ENCODE measurements around the gene PRMT5. TPM values are rescaled to one million over a fixed set of nuclear protein-coding genes. Genes with fewer than 3 reads are reported as not detected.

Gene PRMT5
- total RNA-seq, 1 experiment from 2014 or later = 201 TPM

DNA sequence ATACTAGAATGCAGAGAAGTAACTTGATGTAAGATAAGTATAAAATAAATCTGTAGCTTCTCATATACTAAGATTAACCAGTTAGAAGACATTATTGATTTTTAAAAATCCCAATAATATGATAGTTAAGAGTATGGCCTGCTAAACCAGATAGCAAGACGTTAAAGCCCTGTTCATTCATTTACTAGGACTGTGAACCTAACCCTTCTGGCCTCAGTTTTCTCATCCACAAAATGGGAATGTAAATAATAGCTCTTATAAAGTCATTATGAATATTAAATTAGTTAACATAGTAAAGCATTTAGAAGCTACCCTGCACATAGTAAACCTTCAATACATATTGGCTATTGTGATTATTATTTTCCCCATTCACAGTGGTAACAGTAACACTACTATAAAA, 6.0 kb upstream of the PRMT5 start:
- ChIA-PET POLR2A (interaction anchor here (0.6 to 1.6 kb wide), 4 partner anchors 20 to 137 kb away, joined by 3 to 6 read pairs (median 3); partner anchors contain the start of gene HAUS4), CTCF (interaction anchor here (0.9 to 2.1 kb wide), 13 partner anchors 9 to 142 kb away, joined by 3 to 8 read pairs (median 3); partner anchors contain the start of gene HAUS4)
- Mint-ChIP-seq H3K27me3 (ENCODE audit: insufficient read depth, unreplicated experiment) (no peaks in the 10 kb centered on the region), H3K4me3 (ENCODE audit: unreplicated experiment) (no peak overlapping the region), H3K4me1 (ENCODE audit: insufficient read depth, unreplicated experiment) (no peaks in the 10 kb centered on the region), H3K9me3 (ENCODE audit: unreplicated experiment) (no peaks in the 10 kb centered on the region), H3K36me3 (ENCODE audit: insufficient read depth, unreplicated experiment) (peaks cover 8% of the 10 kb centered on the region), H3K27ac (ENCODE audit: low read depth, unreplicated experiment) (no peak overlapping the region)
- no TSS peak for BruUV-seq (replicated peaks)
- DNase-seq (ENCODE audit: unreplicated experiment) = no peak
- TF ChIP-seq, protein P1, sequence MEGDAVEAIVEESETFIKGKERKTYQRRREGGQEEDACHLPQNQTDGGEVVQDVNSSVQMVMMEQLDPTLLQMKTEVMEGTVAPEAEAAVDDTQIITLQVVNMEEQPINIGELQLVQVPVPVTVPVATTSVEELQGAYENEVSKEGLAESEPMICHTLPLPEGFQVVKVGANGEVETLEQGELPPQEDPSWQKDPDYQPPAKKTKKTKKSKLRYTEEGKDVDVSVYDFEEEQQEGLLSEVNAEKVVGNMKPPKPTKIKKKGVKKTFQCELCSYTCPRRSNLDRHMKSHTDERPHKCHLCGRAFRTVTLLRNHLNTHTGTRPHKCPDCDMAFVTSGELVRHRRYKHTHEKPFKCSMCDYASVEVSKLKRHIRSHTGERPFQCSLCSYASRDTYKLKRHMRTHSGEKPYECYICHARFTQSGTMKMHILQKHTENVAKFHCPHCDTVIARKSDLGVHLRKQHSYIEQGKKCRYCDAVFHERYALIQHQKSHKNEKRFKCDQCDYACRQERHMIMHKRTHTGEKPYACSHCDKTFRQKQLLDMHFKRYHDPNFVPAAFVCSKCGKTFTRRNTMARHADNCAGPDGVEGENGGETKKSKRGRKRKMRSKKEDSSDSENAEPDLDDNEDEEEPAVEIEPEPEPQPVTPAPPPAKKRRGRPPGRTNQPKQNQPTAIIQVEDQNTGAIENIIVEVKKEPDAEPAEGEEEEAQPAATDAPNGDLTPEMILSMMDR (IDR thresholded peaks at IDR 0.05; ENCODE audit: unreplicated experiment) = no peak
- intact Hi-C loops (cut with micrococcal nuclease) = no loop called here

DNA sequence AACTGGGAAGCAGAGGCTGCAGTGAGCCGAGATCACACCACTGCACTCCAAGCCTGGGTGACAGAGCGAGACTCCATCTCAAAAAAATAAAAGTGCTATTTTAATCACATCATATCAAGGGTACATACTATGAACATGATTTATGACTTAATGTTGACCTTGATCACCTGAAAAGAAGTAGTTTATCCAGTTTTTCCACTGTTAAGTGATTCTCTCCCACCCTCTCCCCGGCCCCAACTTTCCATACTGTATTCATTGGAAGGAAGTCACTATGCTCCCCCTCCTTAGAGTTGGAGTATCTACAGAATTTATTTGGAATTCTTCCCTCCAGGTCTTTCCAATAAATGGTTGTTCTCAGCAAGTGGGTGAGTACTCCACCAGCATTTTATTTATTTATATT, 3.0 kb upstream of the PRMT5 start:
- intact Hi-C loops (cut with micrococcal nuclease) = no loop called here
- CTCF ChIA-PET = interaction anchor here (0.6 to 3.5 kb wide), 6 partner anchors 18 to 136 kb away, joined by 3 to 21 read pairs (median 4); no protein-coding TSS in a partner anchor
- H3K27ac Mint-ChIP-seq (ENCODE audit: low read depth, unreplicated experiment) = no peak overlapping the region
- peaks cover 8% of the 10 kb centered on the region for H3K36me3 Mint-ChIP-seq (ENCODE audit: insufficient read depth, unreplicated experiment)
- H3K27me3 Mint-ChIP-seq (ENCODE audit: insufficient read depth, unreplicated experiment) = no peaks in the 10 kb centered on the region
- TF ChIP-seq, protein P1 (IDR thresholded peaks at IDR 0.05; ENCODE audit: unreplicated experiment) = no peak
- no peak for DNase-seq (ENCODE audit: unreplicated experiment)
- H3K4me1 Mint-ChIP-seq (ENCODE audit: insufficient read depth, unreplicated experiment) = peaks cover 2% of the 10 kb centered on the region
- POLR2A ChIA-PET = interaction anchor here (5.8 kb wide), 1 partner anchor 24 kb away, joined by 79 read pairs; the partner anchor contains the start of gene HAUS4
- no TSS peak for BruUV-seq (replicated peaks)
- H3K9me3 Mint-ChIP-seq (ENCODE audit: unreplicated experiment) = no peaks in the 10 kb centered on the region
- no peak overlapping the region for H3K4me3 Mint-ChIP-seq (ENCODE audit: unreplicated experiment)

DNA sequence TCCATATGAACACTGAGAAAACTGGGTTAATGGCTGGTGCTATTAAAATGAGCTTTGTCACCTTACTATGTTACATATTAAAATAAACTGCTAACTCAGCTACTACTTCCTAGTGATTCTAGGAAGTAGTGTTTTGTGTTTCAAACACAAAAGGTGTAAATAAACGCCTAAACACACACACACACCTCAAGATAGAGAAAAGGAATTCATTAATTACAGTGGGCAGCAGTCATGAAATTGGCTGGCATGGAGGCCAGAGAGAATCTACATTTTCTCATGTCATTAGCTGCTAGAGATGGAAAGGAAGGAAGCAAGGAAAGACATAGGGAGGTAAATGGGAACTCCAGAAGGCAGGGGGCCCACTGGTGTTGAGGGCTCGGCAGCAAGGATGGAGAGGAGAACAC, 787 bp upstream of the PRMT5 start:
- POLR2A ChIA-PET = interaction anchor here (0.6 to 5.8 kb wide), 32 partner anchors 11 to 341 kb away, joined by 3 to 90 read pairs (median 6); partner anchors contain the start of genes ACIN1, AJUBA, C14orf119 and CDH24
- Mint-ChIP-seq H3K27me3 (ENCODE audit: insufficient read depth, unreplicated experiment) (no peaks in the 10 kb centered on the region), H3K36me3 (ENCODE audit: insufficient read depth, unreplicated experiment) (peaks cover 30% of the 10 kb centered on the region), H3K9me3 (ENCODE audit: unreplicated experiment) (no peaks in the 10 kb centered on the region), H3K4me1 (ENCODE audit: insufficient read depth, unreplicated experiment) (peaks cover 15% of the 10 kb centered on the region), H3K27ac (ENCODE audit: low read depth, unreplicated experiment) (no peak overlapping the region), H3K4me3 (ENCODE audit: unreplicated experiment) (no peak overlapping the region)
- DNase-seq (ENCODE audit: unreplicated experiment) = no peak
- BruUV-seq (replicated peaks) = no TSS peak
- CTCF ChIA-PET = interaction anchor here (0.6 to 3.5 kb wide), 35 partner anchors 9 to 629 kb away, joined by 3 to 25 read pairs (median 4); partner anchors contain the start of genes AJUBA, HAUS4 and RBM23
- TF ChIP-seq, protein P1 (IDR thresholded peaks at IDR 0.05; ENCODE audit: unreplicated experiment) = no peak
- intact Hi-C loops (cut with micrococcal nuclease) = loop anchor here (1.0 to 2.0 kb wide), 4 partner anchors 27 to 129 kb away; partner anchors contain the start of gene HAUS4

DNA sequence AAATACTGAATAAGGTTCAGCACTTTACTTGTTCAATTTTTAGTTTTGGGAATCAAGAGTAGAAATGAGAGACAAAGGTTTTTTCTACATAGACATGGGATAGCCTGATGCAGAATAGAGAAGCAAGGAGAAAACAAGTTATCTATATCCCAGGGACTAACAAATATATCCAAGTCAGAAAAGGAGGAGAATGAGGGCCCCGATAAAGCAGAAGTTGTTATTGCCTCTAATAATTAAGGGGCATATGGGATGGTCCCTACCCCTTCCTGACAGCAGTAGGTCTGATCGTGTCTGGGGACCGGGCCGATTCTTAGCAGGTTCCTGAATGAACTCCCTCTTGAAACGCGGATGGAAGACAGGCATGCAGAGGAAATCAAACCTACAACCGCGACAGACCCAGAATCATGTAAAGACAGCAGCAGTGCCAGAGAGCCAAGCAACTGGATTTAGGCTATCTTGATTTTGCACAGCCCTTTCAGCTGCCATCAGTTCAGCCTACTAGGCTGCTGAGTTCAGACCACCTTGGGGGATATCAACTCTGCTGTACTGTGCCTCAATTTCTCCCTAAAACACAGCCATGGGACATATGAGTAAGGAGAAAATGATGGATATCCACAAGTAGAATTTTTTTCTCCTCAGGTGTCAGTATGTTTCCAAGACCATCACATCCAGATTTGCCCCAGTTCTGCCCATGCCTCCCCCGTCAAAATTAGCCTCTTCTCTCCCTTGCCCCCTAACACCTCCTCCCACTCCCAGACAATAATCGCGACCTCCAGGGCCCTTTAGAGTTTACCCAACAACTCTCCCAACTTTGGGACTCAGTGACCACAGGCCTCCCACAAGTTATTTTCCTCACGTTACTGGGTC, 706 bp downstream of the PRMT5 start:
- Mint-ChIP-seq H3K4me3 (ENCODE audit: unreplicated experiment) (no peak overlapping the region), H3K27me3 (ENCODE audit: insufficient read depth, unreplicated experiment) (no peaks in the 10 kb centered on the region), H3K27ac (ENCODE audit: low read depth, unreplicated experiment) (no peak overlapping the region), H3K9me3 (ENCODE audit: unreplicated experiment) (no peaks in the 10 kb centered on the region), H3K36me3 (ENCODE audit: insufficient read depth, unreplicated experiment) (peaks cover 45% of the 10 kb centered on the region), H3K4me1 (ENCODE audit: insufficient read depth, unreplicated experiment) (peaks cover 15% of the 10 kb centered on the region)
- ChIA-PET POLR2A (interaction anchor here (0.8 to 5.8 kb wide), 35 partner anchors 10 to 378 kb away, joined by 3 to 90 read pairs (median 6); partner anchors contain the start of genes ACIN1, AJUBA, C14orf119 and CDH24), CTCF (interaction anchor here (0.5 to 3.5 kb wide), 21 partner anchors 9 to 364 kb away, joined by 3 to 25 read pairs (median 6); partner anchors contain the start of genes AJUBA, HAUS4 and RBM23)
- TSS peak; percentile 29 for BruUV-seq (replicated peaks)
- DNase-seq (ENCODE audit: unreplicated experiment) = no peak
- TF ChIP-seq, protein P1 (IDR thresholded peaks at IDR 0.05; ENCODE audit: unreplicated experiment) = no peak
- intact Hi-C loops (cut with micrococcal nuclease) = loop anchor here (1.0 to 2.0 kb wide), 3 partner anchors 29 to 130 kb away; partner anchors contain the start of gene HAUS4
